Measurements from ENCODE around the gene MKRN2OS. TPM values are rescaled to one million over a fixed set of nuclear protein-coding genes. Genes with fewer than 3 reads are reported as not detected.

Gene MKRN2OS
- total RNA-seq, 1 experiment from 2014 or later: not detected

DNA sequence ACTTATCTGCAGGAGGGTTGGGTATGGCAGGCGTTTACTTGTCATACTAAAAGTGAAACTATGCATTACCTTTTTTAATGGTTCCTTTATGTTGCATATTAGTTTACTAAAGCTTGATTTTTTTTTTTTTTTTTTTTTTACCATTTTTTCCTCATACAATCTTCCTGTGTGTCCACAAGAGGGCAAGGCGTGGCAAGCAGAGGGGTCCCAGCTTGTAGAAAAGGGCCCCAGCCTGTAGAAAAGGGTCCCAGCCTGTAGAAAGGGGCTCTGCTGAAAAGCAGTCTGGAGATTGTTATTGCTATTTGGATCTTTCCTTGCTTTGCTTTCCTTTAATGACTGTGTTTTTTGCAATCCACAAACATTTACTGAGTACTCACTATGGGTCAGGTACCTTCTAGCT is 33.4 kb upstream of the MKRN2OS start:
- Mint-ChIP-seq H3K4me3 (no peak overlapping the region), H3K9me3 (no peaks in the 10 kb centered on the region), H3K27me3 (ENCODE audit: low read depth) (no peaks in the 10 kb centered on the region), H3K4me1 (no peaks in the 10 kb centered on the region), H3K27ac (no peak overlapping the region), H3K36me3 (peaks cover 73% of the 10 kb centered on the region)
- TF ChIP-seq NFYB (CRISPR knock-in tag; conservative IDR thresholded peaks at IDR 0.05; ENCODE audit: low read depth) (no peak), NR1H2 (CRISPR knock-in tag; IDR thresholded peaks at IDR 0.05) (no peak), EMX1 (CRISPR knock-in tag; IDR thresholded peaks at IDR 0.05) (no peak), NR2C2 (CRISPR knock-in tag; IDR thresholded peaks at IDR 0.05) (no peak), ZBTB21 (CRISPR knock-in tag; IDR thresholded peaks at IDR 0.05; ENCODE audit: borderline replicate concordance) (no peak), GRHL2 (CRISPR knock-in tag; IDR thresholded peaks at IDR 0.05; ENCODE audit: insufficient replicate concordance, severe bottlenecking) (no peak), FOXJ3 (CRISPR knock-in tag; IDR thresholded peaks at IDR 0.05; ENCODE audit: borderline replicate concordance) (no peak), RELA (CRISPR knock-in tag; IDR thresholded peaks at IDR 0.05; ENCODE audit: borderline replicate concordance) (no peak), ZNF671 (CRISPR knock-in tag; IDR thresholded peaks at IDR 0.05) (no peak), NFATC4 (CRISPR knock-in tag; IDR thresholded peaks at IDR 0.05) (no peak), ZNF416 (CRISPR knock-in tag; IDR thresholded peaks at IDR 0.05) (no peak), MXD4 (CRISPR knock-in tag; IDR thresholded peaks at IDR 0.05; ENCODE audit: borderline replicate concordance) (no peak), KAT7 (CRISPR knock-in tag; IDR thresholded peaks at IDR 0.05; ENCODE audit: borderline replicate concordance) (no peak)
- TF ChIP-seq, protein P1, sequence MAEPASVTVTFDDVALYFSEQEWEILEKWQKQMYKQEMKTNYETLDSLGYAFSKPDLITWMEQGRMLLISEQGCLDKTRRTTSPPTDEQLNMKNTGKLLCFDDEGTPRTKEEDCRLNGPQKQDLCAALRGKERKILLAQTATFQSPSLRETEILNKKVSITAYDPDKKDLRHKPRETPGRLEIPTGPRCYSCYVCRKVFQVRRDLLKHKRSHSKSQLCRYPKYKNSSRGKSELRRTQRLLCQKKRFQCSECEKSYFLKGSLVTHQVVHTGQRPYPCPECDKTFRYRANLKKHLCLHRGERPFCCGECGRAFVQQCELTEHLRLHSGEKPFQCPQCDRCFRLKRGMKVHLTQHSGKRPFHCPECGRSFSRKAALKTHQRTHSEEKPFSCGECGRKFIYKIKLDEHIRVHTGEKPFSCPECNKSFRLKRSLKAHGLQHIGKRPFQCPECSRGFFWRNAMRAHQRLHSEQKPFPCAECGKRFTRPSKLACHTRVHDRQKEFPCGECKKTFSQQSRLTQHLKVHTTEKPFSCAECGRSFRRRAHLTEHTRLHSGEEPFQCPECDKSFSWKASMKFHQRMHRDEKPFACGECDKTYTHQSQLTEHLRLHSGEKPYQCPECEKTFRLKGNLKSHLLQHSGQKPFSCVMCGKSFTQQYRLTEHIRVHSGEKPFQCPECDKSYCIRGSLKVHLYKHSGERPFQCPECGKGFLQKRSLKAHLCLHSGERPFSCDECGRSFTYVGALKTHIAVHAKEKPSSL (CRISPR knock-in tag; conservative IDR thresholded peaks at IDR 0.05): no peak
- TF ChIP-seq, protein P2, sequence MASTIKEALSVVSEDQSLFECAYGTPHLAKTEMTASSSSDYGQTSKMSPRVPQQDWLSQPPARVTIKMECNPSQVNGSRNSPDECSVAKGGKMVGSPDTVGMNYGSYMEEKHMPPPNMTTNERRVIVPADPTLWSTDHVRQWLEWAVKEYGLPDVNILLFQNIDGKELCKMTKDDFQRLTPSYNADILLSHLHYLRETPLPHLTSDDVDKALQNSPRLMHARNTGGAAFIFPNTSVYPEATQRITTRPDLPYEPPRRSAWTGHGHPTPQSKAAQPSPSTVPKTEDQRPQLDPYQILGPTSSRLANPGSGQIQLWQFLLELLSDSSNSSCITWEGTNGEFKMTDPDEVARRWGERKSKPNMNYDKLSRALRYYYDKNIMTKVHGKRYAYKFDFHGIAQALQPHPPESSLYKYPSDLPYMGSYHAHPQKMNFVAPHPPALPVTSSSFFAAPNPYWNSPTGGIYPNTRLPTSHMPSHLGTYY (CRISPR knock-in tag; IDR thresholded peaks at IDR 0.05): no peak
- TF ChIP-seq, protein P3, sequence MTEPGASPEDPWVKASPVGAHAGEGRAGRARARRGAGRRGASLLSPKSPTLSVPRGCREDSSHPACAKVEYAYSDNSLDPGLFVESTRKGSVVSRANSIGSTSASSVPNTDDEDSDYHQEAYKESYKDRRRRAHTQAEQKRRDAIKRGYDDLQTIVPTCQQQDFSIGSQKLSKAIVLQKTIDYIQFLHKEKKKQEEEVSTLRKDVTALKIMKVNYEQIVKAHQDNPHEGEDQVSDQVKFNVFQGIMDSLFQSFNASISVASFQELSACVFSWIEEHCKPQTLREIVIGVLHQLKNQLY (CRISPR knock-in tag; IDR thresholded peaks at IDR 0.05): no peak
- TF ChIP-seq, protein P4, sequence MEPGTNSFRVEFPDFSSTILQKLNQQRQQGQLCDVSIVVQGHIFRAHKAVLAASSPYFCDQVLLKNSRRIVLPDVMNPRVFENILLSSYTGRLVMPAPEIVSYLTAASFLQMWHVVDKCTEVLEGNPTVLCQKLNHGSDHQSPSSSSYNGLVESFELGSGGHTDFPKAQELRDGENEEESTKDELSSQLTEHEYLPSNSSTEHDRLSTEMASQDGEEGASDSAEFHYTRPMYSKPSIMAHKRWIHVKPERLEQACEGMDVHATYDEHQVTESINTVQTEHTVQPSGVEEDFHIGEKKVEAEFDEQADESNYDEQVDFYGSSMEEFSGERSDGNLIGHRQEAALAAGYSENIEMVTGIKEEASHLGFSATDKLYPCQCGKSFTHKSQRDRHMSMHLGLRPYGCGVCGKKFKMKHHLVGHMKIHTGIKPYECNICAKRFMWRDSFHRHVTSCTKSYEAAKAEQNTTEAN (CRISPR knock-in tag; IDR thresholded peaks at IDR 0.05): no peak
- TF ChIP-seq, protein P5, sequence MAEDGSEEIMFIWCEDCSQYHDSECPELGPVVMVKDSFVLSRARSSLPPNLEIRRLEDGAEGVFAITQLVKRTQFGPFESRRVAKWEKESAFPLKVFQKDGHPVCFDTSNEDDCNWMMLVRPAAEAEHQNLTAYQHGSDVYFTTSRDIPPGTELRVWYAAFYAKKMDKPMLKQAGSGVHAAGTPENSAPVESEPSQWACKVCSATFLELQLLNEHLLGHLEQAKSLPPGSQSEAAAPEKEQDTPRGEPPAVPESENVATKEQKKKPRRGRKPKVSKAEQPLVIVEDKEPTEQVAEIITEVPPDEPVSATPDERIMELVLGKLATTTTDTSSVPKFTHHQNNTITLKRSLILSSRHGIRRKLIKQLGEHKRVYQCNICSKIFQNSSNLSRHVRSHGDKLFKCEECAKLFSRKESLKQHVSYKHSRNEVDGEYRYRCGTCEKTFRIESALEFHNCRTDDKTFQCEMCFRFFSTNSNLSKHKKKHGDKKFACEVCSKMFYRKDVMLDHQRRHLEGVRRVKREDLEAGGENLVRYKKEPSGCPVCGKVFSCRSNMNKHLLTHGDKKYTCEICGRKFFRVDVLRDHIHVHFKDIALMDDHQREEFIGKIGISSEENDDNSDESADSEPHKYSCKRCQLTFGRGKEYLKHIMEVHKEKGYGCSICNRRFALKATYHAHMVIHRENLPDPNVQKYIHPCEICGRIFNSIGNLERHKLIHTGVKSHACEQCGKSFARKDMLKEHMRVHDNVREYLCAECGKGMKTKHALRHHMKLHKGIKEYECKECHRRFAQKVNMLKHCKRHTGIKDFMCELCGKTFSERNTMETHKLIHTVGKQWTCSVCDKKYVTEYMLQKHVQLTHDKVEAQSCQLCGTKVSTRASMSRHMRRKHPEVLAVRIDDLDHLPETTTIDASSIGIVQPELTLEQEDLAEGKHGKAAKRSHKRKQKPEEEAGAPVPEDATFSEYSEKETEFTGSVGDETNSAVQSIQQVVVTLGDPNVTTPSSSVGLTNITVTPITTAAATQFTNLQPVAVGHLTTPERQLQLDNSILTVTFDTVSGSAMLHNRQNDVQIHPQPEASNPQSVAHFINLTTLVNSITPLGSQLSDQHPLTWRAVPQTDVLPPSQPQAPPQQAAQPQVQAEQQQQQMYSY (CRISPR knock-in tag; IDR thresholded peaks at IDR 0.05): no peak
- TF ChIP-seq, protein P6, sequence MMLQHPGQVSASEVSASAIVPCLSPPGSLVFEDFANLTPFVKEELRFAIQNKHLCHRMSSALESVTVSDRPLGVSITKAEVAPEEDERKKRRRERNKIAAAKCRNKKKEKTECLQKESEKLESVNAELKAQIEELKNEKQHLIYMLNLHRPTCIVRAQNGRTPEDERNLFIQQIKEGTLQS (CRISPR knock-in tag; conservative IDR thresholded peaks at IDR 0.05): no peak
- TF ChIP-seq, protein P7, sequence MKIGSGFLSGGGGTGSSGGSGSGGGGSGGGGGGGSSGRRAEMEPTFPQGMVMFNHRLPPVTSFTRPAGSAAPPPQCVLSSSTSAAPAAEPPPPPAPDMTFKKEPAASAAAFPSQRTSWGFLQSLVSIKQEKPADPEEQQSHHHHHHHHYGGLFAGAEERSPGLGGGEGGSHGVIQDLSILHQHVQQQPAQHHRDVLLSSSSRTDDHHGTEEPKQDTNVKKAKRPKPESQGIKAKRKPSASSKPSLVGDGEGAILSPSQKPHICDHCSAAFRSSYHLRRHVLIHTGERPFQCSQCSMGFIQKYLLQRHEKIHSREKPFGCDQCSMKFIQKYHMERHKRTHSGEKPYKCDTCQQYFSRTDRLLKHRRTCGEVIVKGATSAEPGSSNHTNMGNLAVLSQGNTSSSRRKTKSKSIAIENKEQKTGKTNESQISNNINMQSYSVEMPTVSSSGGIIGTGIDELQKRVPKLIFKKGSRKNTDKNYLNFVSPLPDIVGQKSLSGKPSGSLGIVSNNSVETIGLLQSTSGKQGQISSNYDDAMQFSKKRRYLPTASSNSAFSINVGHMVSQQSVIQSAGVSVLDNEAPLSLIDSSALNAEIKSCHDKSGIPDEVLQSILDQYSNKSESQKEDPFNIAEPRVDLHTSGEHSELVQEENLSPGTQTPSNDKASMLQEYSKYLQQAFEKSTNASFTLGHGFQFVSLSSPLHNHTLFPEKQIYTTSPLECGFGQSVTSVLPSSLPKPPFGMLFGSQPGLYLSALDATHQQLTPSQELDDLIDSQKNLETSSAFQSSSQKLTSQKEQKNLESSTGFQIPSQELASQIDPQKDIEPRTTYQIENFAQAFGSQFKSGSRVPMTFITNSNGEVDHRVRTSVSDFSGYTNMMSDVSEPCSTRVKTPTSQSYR (CRISPR knock-in tag; IDR thresholded peaks at IDR 0.05): no peak
- ChIA-PET POLR2A (interaction anchor here (0.6 to 0.7 kb wide), 3 partner anchors 84 to 1709 kb away, joined by 3 to 8 read pairs (median 4); no protein-coding TSS in a partner anchor), CTCF (interaction anchor here (0.6 to 1.3 kb wide), 4 partner anchors 37 to 480 kb away, joined by 3 to 4 read pairs (median 4); no protein-coding TSS in a partner anchor)
- DNase-seq (ENCODE audit: low spot score): no peak
- no peak; the same call in 1 of the 2 replicates for ATAC-seq

All from WTC11 (cell line).